Measurements from ENCODE around the gene FAM83E. TPM values are rescaled to one million over a fixed set of nuclear protein-coding genes. Genes with fewer than 3 reads are reported as not detected.

The FAM83E gene
- total RNA-seq, 1 donor from 2014 or later: 3.2 TPM

DNA sequence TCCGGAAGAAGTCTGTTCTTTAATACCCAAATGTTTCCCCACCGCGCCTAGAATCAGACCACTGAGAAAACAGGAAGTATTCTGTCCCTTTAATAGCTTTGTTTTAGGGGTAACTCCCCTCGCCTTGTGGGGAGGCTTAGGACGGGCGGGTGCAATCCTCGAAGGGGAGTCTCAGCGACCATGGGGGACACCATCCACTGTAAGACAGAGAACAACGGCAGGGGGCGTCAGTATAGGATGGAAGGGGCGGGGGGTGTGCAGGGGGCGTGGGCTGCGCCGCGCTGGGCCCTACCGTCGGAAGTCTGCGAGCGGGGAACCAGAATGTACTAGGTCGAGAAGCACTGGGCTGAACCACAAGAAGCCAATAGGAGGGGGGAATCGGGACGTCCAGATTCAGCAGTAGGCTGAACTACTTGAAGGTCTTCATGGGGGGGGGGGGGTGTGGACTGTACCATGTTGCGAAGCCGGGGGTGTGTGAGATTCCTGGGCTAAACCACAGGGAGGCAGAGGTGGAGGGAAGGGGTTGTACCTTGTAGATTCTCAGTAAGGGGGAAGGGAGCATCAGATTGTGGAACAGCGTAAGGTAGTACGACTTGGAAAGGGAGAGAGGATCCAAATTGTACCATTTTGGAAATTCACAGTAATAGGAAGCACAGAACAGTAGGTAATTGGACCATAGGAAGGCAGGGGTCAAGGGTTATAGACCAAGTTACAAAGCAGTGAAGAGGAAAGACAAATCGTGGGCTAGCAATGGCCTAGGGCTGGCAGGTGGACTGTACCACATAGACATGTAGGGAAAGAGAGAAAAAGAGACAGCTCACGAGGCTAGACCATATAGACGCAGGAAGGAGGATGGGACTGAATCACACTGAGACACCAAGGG is 23.3 kb upstream of the FAM83E start:
- H3K9me3 ChIP-seq: no peaks in the 10 kb centered on the region
- H3K36me3 ChIP-seq: no peaks in the 10 kb centered on the region
- H3K4me3 ChIP-seq: peak overlapping the region; percentile 54 to 69
- DNase-seq (ENCODE audit: extremely low spot score in 2 of 2): peak in 1 of 2 donors; percentile 97
- H3K27me3 ChIP-seq: no peaks in the 10 kb centered on the region
- intact Hi-C loops (cut with DNase I): loop anchor here (10.0 kb wide), 1 partner anchor 327 kb away; the partner anchor contains the start of gene FTL
- peaks cover 46% of the 10 kb centered on the region for H3K4me1 ChIP-seq
- TF ChIP-seq POLR2AphosphoS5 (IDR thresholded peaks at IDR 0.05; ENCODE audit: insufficient read depth in 1 of 2, low read depth in 1 of 2) (no peak), POLR2A (IDR thresholded peaks at IDR 0.05) (peak in 1 of 2 donors; percentile 26)
- TF ChIP-seq, protein P1, sequence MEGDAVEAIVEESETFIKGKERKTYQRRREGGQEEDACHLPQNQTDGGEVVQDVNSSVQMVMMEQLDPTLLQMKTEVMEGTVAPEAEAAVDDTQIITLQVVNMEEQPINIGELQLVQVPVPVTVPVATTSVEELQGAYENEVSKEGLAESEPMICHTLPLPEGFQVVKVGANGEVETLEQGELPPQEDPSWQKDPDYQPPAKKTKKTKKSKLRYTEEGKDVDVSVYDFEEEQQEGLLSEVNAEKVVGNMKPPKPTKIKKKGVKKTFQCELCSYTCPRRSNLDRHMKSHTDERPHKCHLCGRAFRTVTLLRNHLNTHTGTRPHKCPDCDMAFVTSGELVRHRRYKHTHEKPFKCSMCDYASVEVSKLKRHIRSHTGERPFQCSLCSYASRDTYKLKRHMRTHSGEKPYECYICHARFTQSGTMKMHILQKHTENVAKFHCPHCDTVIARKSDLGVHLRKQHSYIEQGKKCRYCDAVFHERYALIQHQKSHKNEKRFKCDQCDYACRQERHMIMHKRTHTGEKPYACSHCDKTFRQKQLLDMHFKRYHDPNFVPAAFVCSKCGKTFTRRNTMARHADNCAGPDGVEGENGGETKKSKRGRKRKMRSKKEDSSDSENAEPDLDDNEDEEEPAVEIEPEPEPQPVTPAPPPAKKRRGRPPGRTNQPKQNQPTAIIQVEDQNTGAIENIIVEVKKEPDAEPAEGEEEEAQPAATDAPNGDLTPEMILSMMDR (IDR thresholded peaks at IDR 0.05): no peak
- peak overlapping the region; percentile 99 for H3K27ac ChIP-seq

DNA sequence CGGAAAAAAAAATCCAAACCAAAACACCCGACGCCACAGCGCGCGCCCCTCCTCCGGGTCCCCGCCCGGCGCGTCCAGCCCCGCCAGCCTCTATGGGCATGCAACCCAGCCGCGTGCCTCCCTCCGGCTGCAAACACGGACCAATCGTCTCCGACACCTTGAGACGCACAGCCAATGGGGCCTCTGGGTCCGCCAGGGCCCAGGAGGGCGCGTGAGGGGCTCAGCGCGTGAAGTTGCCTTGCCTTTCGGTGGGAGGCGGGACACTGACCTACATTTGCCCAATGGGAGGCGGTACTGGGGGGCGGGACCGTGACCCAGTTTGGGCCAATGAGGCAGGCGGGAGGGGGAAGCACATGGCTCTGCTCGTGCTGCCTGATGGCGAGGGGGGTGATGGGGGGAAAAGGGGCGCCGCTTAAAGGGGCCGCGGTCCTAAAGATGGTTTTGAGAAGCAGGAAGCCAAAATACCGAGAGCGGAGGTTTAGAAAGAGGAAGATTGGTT is 22.6 kb upstream of the FAM83E start:
- no peaks in the 10 kb centered on the region for H3K36me3 ChIP-seq
- no peaks in the 10 kb centered on the region for H3K27me3 ChIP-seq
- H3K4me1 ChIP-seq: peaks cover 53% of the 10 kb centered on the region
- H3K27ac ChIP-seq: peak overlapping the region; percentile 99
- H3K9me3 ChIP-seq: no peaks in the 10 kb centered on the region
- intact Hi-C loops (cut with DNase I): loop anchor here (10.0 kb wide), 1 partner anchor 327 kb away; the partner anchor contains the start of gene FTL
- H3K4me3 ChIP-seq: peak overlapping the region; percentile 54 to 69
- DNase-seq (ENCODE audit: extremely low spot score in 2 of 2): peak in 1 of 2 donors; percentile 100
- peak; percentile 92 to 94 for TF ChIP-seq POLR2AphosphoS5 (IDR thresholded peaks at IDR 0.05; ENCODE audit: insufficient read depth in 1 of 2, low read depth in 1 of 2)
- TF ChIP-seq POLR2A (IDR thresholded peaks at IDR 0.05): no peak

DNA sequence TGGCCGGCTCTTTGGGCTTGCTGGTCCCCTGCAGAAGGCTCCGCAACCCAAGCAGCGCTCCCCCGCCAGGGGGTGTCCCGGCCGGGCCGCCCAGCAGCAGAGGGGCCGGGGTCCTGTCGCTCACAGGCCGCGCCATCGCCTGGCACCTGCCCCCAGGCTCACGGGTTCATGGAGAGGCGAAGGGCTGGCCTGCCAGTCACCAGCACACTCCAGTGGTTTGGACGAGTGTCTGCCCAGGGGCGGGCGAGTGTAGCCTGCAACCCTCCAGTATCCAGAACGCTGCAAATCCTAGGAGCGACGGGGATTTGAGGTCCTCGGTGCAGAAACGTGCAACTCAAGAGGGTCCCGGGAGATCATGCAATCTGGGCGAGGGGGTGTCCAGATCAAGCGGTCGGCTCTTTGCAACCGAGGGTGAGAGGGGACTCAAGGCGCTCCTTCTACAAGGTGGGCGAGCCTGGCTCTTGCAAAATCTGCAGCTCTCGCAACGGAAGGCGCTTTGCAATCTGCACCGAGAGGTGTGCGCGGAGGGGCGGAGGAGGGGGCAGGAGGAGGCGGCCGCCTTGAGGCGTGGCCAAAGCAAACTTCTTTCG is 22.1 kb upstream of the FAM83E start, which contains the start of gene DBP:
DBP (minus strand) TSS at position 521 of the 590 bp plus-strand sequence; CDS start at position 136, 385 bp downstream.
- Histone ChIP-seq H3K27me3 (no peaks in the 10 kb centered on the region), H3K4me1 (peaks cover 59% of the 10 kb centered on the region), H3K4me3 (peak within 1 kb of the TSS; percentile 54 to 69), H3K9me3 (no peaks in the 10 kb centered on the region), H3K27ac (peak within 1 kb of the TSS; percentile 99), H3K36me3 (no peaks in the 10 kb centered on the region)
- DNase-seq (ENCODE audit: extremely low spot score in 2 of 2): no peak
- intact Hi-C loops (cut with DNase I): loop anchor here (10.0 kb wide), 1 partner anchor 328 kb away; the partner anchor contains the start of gene FTL
- TF ChIP-seq, protein P1 (IDR thresholded peaks at IDR 0.05): peak in 1 of 3 experiments; percentile 4
- TF ChIP-seq POLR2A (IDR thresholded peaks at IDR 0.05) (peak in 1 of 2 donors; percentile 65), POLR2AphosphoS5 (IDR thresholded peaks at IDR 0.05; ENCODE audit: insufficient read depth in 1 of 2, low read depth in 1 of 2) (no peak)

DNA sequence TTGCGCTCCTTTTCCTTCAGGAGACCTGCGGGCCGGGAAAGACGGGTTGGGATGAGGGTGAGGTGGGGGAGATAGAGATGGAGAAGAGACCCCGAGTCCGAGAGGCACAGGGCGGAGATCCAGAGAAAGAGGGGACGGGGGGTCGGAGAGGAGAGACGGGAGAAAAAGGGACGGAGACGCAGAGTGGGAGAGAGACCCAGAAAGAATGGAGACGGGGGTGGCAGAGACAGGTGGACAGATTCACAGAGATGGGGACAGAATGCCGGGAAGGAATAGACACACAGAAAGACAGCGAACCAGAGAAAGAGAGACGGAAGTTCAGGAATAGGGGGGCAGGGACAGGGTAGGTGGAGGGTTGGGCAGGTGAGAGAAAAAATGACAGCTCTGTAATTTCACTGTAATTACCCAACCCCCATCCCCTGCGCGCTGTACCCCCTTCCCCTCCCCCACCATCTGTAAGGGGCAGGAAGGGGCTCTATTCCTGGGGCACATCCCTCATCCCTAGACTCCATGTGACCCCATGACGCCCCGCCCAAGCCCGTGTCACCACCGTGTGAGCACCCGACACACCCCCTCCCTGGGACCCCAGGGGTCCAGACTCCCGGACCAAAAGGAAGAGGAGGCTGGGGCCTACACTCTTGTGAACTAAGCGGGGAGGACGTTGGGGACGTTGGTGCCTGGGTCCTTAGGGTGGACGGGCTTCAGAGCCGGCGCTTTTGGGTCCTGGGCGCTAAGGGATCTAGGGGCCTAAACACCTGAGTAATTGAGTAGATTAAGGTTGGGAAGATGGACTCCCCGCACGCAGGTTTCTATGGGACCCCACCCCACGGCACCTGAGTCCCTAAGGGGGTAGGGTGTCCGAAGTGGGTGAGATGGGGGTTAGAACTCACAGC is 21.3 kb upstream of the FAM83E start:
- H3K27ac ChIP-seq: peak overlapping the region; percentile 99
- intact Hi-C loops (cut with DNase I): loop anchor here (10.0 kb wide), 1 partner anchor 329 kb away; the partner anchor contains the start of gene FTL
- H3K9me3 ChIP-seq: no peaks in the 10 kb centered on the region
- no peaks in the 10 kb centered on the region for H3K36me3 ChIP-seq
- peaks cover 66% of the 10 kb centered on the region for H3K4me1 ChIP-seq
- TF ChIP-seq, protein P1 (IDR thresholded peaks at IDR 0.05): no peak
- TF ChIP-seq POLR2A (IDR thresholded peaks at IDR 0.05): no peak
- TF ChIP-seq POLR2AphosphoS5 (IDR thresholded peaks at IDR 0.05; ENCODE audit: insufficient read depth in 1 of 2, low read depth in 1 of 2): no peak
- DNase-seq (ENCODE audit: extremely low spot score in 2 of 2): peak in 1 of 2 donors; percentile 91
- H3K4me3 ChIP-seq: peak overlapping the region; percentile 54 to 69
- no peaks in the 10 kb centered on the region for H3K27me3 ChIP-seq
